Endothelial cell of umbilical vein (primary cell): ENCODE results near the gene TEX264.
"Not testable (repeated sequence)": the region's sequence is repeated elsewhere in the genome, so short reads cannot be mapped to it uniquely, and the experiment has no call there.

Source experiments
- CTCF ChIP-seq, 2 donors: IDR thresholded peaks; 1 replicate in 1 of 2; 2 replicates in 1 of 2; pipeline ENCODE4 v1.5.1; 2011; ENCODE audit warnings: low read length in 2 of 2, mild to moderate bottlenecking in 2 of 2, moderate library complexity in 2 of 2, control low read depth in 1 of 2, inconsistent platforms in 1 of 2, low read depth in 1 of 2; ENCODE audit not compliant: insufficient read depth in 1 of 2; ENCODE audit errors: extremely low read depth in 1 of 2
- EZH2 ChIP-seq: IDR thresholded peaks from 2 replicates; pipeline ENCODE4 v1.6.1; 2012; ENCODE audit warnings: borderline replicate concordance, low read depth, mild to moderate bottlenecking, moderate library complexity, low read length, inconsistent platforms; ENCODE audit not compliant: severe bottlenecking
- GATA2 ChIP-seq: IDR thresholded peaks from 2 replicates; pipeline ENCODE4 v1.7.0; 2011; ENCODE audit warnings: low read depth, mild to moderate bottlenecking, moderate library complexity, mixed read lengths, low read length; ENCODE audit not compliant: insufficient read length, insufficient read depth
- JUN ChIP-seq: IDR thresholded peaks from 2 replicates; pipeline ENCODE4 v1.6.1; 2011; ENCODE audit warnings: borderline replicate concordance, low read depth; ENCODE audit not compliant: insufficient read length, insufficient read depth
- POLR2A ChIP-seq: IDR thresholded peaks from 2 replicates; pipeline ENCODE4 v1.6.1; 2012; ENCODE audit warnings: low read depth, mild to moderate bottlenecking, control low read depth, low read length

- not testable (repeated sequence) for TF ChIP-seq POLR2A; CTCF (IDR thresholded peaks at IDR 0.05; ENCODE audit: extremely low read depth in 1 of 2, insufficient read depth in 1 of 2, low read depth in 1 of 2, low read length in 2 of 2); JUN; EZH2; GATA2
Observed at GRCh38 chr3:51742978-51743377, 71.9 kb downstream of the TEX264 start.
